GOT3 (cell line): Measurements from ENCODE around the gene ACER1.
A peak's percentile ranks its signal among the peaks of the same experiment; 100 is the strongest.
"Not testable (repeated sequence)": the region's sequence is repeated elsewhere in the genome, so short reads cannot be mapped to it uniquely, and the experiment has no call there.

Experiments
- DNase-seq: peaks from one replicate; lab custom pipeline; 2025; ENCODE audit warnings: mixed read lengths; lab: John Stamatoyannopoulos, UW

ACER1 gene

DNA sequence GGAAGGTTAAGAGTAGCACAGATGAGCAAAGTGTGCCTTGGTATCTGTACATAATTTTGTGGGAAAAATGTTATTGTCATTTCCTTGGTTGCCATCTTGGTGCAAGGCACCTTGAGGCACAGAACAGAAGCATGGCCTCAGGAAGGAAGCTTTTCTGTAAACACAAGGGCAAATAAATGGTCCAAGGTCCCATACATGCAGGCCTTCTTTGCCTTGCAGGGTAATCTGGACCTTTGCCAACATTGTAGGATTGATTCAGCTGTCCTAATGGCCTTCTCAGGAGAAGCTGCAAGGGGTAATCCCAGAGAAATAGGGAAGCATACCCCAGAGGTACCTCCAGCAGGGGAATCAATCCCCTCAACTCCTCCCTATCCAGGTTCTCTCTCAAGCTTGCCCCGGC, 44.7 kb downstream of the ACER1 start:
- DNase-seq, result no peak

DNA sequence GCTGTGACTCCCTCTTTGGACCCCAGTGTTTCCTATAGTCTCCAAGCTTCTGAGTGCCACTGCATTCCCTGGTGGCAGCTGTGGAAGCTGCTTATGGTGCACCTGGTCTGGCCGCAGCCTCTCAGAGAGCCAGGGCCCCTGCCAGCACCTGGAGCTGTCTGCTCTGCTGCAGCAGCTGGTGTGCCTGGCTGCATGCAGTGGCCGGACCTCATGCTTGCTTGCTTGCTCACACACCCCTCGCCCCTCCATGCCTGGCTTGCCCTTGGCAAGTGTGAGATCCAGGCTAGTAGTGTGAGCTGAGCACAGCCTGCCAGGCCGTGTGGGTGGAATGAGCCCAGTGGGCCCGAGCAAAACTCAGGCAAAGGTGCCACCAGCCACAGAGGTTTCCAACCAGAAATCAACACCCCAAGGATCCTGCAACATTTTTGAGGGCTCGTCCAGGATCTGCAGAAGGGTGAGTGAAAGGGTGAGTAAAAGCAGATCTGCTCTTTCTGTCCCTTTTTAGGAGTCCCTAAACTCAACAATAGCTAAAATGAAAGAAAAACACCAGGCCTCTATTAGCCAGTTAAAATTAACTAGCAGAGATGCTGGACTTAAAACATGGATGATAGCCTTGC, 46.0 kb downstream of the ACER1 start:
- DNase-seq, result no peak

DNA sequence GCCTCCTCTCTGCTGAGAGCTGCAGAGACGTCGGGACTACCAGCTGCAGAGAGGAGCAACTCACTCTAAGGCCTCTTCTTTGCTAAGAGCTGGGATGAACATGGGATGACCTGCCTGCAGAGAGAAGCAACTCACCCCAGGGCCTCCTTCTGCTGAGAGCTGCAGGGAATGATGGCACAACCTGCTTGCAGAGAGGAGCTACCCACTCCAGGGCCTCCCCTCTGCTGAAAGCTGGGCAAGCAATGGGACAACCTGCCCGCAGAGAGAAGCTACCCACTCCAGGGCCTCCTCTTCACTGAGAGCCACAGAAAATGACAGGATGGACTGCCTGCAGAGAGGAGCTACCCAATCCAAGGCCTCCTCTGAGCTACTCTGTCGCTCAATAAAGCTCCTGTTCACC, 46.7 kb downstream of the ACER1 start:
- no peak for DNase-seq

DNA sequence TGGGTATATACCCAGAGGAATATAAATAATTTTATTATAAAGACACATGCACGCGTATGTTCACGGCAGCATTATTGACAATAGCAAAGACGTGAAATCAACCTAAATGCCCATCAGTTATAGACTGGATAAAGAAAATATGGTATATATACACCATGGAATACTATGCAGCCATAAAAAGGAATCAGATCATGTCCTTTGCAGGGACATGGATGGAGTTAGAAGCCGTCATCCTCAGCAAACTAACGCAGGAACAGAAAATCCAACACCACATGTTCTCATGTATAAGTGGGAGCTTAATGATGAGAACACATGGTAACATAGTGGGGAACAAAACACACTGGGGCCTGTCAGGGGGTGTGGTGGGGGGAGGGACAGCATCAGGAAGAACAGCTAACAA, 51.0 kb downstream of the ACER1 start:
- not testable (repeated sequence) for DNase-seq

DNA sequence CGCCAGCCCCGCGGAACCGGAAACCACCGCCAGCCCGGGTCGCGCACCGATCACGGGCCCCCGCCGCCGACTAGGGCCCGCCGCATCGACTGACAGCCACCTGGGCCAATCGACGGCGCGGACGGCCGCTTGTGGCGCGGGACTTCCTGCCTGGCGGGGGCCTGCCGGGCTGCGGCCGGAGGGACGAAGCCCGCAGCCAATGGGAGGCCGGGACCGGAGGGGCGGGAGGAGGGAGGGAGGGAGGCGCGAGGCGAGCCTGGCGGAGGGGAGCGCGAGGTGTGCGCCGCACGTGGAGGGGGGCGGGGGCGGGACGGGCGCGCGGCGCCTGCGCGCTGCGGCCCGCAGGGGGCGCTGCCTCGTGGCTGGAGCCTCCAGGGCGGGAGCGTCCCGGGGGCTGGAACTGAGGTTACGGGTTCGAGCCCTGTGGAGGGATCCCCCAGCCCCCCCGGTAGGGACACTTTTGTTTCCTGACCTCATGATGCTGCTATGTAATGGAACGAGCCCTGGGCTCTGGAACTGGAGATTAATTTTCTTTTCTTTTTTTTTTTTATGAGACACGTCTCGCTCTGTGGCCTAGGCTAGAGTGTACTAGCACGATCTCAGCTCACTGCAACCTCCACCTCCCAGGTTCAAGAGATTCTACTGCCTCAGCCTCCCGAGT, 53.4 kb downstream of the ACER1 start, which contains the start of gene MLLT1:
Gene MLLT1 (minus strand): TSS at position 45 of the 661 bp plus-strand sequence. CDS start 191 bp downstream, outside the sequence.
- peak; percentile 80 for DNase-seq

DNA sequence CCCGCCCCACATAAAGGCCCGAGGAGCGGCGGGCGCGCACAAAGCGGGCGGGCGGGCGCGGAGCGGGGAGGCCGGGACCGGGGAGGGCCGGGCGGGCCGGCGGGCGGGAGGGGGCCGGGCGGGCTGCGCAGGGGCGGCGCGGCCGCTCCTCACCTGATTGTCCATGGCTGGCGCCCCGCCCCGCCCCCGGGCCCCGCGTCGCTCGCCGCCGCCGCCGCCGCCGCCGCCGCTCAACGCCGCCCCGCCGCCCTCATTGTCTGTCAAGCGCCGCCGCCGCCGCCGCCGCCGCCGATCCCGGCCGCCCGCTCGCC, 53.8 kb downstream of the ACER1 start:
- no peak for DNase-seq

DNA sequence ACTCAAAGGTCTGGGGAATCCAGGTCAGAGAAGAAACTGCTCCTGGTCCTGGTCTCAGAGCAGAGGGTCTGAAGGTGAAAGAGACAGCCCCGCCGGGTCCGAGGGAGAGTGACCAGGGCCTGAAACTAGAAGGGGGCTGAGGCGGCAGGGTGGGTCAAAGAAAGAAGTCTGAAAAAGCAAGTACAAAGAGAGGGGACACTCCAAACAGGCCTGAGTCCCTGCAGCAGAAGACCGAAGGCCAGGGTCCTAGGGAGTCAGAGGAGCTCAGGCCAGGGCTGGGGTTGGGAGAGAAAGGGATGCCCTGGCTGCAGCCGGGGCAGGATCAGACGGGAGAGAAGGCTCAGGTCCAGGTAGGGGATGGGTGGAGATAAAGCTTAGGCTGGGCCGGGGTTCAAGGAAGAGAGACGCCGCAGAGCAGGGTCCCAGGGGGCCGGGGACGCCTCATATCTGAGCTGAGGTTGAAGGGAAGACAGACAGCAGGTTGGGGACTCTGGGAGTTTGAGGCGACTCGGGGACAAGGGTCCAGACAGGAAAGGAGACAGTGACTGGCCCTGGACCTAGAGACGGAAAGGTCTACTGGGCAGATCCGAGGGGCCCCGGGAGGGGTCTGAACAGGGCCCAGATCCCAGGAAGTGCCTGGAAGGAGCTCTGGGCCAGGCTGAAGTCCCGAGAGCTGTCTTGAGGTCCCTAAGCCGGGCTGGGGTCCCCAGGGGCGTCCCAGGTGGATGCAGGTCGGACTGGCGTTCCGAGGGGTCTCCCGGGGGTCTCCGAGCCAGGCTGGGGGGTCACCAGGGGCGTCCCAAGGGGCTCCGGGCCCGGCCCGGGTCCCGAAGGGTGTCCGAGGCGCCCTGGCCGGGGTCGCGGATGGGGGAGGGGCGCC, 54.4 kb downstream of the ACER1 start:
- DNase-seq, result no peak

DNA sequence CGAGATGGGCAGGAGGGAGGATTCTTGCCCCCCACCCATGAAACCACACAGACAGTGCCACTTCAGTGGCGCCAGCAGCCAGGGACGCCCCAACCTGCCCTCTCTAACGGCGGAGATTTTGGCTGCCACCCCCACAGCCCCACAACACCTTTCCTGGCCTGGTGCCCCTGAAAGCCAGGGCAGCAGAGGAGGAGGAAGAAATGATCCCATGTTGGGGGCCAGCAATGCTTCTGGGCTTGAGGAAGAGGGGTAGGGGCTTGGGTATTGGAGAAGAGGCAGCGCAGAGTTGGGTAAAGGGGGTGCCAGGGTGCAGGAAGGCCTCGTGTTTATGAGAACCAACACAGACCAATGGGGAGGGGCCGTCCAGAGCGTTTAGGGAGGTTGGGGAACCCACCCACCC, 55.4 kb downstream of the ACER1 start:
- DNase-seq, result no peak

DNA sequence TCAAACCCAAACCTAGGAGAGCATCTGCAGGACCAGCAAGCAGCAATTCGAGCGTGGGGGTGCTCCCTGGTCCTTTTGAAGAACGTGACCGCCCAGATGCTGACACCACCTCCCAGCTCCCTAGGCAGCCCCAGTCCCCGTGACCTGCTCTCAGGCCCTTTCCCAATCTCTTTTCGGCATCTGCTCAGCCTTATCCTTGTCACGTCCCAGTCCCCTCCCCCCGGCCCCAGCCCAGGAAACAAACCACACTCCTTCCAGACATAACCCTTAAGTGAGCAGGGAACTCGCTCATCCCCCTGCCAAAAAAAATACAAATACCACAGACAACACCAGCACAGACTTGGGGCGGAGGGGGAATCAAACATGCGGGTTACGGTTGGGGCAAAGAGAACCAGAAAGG, 57.0 kb downstream of the ACER1 start:
- no peak for DNase-seq

DNA sequence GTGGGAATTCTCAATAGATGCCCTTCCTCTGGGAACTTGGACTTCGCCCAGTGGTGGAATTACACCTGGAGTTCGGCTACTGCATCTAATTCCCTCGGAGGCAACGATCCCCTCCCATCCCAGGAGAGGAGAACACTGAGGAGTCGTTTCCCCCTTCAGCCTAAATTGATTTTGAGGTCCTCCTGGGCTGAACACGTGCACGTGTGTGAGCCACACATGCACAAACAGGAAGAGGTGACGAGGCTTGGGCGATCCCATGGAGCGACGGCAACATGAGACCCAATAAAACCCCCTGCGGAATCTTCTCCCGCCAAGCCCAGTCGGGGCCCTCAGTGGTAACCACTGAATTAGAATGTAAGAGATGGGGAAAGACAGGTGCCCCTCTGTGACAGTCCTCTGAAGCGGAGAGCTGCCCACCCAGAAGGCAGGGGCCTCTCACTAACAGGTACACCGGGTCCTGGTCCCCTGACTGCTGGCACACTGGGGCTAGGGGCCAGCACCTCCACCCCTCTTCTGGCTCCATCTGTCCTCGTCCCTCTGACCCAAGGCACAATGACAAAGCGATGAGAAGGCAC, 58.2 kb downstream of the ACER1 start:
- DNase-seq, result no peak

DNA sequence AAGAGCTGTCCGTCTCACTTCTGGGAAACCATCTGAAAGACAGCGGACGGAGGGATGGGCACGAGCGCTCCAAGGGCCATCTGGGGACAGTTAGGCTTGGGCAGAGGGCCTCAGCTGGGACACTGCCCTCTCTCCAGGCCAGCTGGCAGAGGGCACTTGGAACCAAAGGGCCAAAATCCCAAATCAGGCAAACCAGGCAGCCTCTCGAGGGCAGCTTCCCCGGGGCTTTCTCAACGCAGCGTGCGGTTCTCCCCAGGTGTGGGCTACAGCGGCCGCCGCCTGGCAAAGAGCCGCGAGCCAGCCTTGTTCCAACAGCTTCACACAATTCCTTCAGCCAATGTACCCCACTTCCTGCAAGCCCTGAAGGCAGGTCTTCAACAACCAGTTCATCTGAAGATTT, 58.7 kb downstream of the ACER1 start:
- no peak for DNase-seq

DNA sequence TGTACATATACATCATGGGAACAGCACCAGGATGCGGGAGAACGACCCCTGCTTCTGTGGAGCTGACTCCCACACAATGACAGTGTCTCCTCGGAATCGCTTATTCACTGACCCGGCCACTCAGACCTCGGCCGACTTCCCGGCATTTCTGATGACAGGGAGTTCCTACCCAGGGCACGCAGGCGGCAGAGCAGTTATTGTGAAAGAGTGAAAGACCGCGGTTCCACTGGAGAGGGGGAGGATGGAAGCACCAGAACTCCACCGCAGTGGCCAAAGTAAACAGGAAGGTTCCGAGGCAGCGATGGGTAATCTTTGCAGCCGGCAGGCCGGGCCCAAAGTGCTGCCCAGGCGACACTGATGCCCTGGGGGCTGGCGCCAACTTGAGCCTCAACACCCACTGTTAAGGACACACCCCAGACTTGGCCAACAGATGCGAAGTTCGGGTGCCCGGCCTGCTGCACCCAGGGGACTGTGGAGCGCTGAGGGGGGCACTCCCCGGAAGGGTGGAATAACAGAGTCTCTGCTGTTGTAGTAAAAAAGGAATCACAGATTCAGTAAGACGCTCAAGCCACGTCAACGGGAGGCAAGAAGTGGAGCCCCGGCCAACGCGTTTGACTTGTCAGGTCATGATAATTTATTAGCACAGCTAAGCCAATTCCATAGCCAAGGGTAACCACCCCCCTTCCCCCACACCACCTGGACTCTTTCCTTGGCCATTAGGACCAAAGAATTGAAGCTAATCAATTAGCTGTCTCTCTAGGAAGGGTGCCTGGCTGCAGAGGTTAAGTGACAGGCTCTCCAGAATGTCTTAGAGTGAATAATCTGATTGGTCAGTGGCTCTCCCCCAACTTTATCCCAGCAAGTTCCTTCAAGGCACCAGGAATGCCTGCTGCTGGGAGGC, 59.5 kb downstream of the ACER1 start:
- DNase-seq, result peak; percentile 41

DNA sequence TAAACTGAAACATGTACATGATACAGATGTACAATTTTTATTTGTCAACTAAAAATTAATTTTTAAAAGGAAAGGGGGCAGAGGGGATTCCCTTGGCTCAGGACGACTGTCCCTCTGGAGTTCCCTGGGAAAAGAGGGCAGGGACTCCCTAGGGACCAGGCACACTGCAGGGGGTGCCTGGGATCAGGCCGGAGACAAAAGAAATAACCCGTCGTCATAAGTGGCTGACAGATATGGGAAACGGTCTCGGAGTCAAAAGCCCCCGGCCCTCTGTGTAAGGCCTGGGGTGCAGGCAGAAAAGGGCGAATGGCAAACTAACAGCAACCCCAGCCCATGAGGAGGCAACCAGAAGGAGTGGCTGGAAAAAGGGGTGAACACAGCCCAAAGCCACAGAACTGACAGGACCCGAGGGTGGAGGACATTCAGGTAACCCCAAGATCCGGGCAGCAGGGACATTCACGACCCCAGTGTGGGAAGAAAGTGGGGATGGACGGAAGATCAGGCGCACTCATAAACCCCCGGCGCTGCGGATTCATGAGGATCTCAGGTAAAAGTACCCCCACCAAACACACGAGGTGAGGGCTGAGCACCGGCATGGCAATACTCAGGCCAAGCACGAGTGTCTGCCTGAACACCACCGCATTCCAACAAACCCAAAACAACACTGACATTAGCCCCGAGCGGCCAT, 60.4 kb downstream of the ACER1 start:
- DNase-seq, result no peak

DNA sequence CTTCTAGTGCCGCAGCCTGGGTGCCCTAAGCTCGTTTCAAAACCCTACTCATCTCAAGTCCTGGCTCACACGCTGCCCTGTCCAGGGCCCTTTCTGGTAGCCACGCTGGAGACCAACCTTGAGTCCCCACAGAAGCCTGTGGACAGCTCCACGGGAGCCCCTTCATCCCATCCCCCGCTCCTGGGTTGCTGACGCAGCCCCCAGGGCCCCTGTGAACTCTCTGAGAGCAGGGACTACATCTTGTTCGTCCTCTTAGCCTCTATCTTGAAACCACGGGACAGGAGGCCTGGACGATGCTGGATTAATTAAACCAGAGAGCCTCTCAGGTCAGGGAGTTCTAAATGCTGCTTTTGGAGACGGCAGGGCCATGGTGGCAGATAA, 61.0 kb downstream of the ACER1 start:
- DNase-seq, result no peak

DNA sequence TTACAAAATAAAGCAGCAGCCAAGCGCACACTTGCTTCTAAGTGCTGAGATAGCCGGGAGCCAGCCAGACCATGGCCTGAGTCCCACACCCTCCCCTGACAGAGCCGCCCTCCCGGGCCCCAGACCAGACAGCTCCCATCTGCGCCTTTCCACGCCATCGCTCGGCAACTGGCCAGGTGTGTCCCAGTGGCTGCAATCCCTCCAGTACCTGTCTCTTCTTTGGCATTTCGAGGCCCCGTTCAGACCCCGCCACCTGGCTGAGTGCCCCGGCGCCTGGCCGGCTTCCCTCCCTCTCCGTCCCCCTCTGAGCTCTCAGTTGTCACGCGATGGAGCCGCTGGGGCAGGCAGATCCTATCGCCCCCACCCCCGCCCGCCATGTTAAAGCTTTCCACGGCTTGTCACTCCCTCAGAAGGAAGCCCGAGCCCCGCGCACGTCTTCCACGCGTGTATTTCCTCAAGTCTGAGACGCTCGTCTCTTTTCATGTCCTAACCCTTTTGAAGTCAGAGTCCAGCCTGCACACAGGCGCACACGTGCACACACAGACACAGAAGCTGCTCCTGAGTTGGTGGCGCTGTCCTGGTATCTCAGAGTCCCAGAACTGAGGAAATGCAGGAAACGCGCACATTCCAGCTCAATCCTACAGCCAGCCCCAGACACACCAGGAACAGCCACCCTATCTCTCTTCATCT, 61.5 kb downstream of the ACER1 start:
- no peak for DNase-seq

DNA sequence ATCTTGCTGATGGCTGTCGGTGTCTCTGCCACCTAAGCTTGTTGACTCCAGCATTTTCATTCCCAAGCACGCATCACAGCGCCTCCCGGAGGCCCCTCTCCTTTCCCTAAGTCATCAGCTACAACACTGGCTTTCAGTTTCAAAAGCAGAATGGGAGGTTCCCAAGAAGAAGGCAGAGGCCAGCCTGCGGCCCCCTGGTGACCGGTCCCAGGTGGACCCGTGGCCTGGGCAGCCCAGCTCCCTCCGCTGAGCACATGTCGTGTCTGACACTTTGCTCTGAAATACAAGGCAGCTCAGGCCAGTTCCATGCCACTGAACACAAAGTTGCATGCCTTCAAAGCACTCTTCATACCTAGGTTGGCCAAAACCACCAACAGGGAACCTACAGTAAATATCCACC, 62.2 kb downstream of the ACER1 start:
- DNase-seq, result no peak

DNA sequence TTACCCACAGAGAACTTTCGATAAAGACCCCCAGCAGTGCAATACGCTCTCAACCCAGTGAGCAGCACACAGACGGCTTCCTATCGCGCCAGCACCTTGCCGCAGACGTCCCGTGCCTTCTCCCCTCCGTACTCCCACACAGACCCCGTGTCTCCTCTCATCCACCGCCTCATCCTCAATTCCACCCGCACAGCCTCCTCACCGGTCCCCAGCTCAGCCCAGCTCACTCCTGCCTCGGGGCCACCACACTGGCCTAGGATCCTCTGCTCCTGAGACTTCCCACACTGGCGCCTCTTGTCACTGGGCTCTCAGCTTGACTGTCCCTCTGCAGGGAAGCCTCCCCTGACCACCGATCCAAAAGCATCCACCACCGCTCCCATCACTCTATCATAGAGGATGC, 62.6 kb downstream of the ACER1 start:
- no peak for DNase-seq

DNA sequence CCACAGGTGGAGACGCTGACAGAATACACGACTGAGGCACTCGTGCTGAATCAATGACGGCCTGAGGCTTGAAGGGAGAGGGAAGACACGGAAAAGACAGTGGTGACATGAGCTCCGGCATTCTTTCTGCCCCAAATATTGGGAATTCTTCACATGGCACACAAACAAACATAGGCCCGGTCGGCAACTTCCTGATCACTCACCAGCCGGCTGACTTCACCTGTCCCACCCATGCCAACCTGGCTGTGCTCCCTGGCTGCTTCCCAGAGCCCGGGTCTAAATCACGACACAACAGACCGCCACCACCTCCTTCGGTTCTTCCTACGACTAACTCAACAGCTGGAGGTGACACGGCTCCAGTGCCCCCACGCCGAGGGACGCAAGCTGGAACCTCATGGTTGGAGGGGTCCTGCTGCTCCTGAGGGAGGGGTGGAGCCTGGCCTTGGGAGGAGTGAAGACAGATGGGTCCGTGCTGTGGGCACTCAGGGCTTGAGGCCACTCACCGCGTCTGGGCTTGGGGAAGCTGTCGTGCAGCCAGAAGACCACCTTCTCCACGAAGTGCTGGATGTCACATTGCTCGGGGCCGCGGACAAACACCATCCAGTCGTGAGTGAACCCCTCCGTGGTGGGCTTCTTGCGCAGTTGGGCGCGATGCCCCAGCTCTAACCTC, 63.2 kb downstream of the ACER1 start:
- no peak for DNase-seq

DNA sequence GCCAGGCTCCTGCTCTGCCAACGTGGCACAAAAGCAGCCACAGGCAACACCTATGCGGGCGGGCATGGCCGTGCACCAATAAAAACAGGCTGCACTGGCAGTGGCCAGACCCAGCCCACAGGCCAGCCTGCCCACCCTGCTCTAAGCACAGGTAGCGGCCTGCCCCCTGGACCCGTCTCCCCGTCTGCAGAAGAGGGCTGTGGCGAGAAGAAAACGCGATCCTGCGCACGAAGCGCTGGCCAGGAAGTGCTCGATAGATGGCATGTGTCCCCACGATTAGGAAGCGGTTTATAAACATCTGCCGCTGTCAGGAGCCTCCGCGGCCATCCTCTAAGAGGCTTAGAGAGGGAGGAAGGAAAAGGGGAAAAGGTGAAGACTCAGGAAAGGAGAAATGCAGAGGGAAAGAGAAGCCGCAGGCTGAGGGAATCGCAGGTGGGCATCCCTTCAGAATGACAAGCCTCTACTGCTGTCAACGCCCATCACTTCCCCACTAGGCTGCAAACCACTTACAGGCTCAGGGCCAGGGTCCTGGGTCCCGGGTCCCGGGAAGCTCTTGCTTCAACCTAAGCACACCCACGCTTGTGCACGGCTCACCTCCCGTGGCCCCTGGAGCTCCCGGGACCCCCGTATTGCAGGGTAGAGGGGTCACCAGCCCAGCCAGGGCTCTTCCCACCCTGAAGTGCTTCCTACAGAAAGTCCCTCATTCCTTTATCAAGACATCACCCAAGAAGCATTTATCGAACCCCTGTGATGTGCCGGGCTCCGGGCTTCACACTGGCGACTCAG, 64.1 kb downstream of the ACER1 start:
- DNase-seq, result no peak
